GM12874 (cell line): ENCODE measurements around the gene CALN1.

Experiments used
- CTCF ChIP-seq: IDR thresholded peaks from 2 replicates; pipeline ENCODE4 v1.5.1; 2011; ENCODE audit warnings: low read depth, mild to moderate bottlenecking, control low read depth, low read length, moderate library complexity; ENCODE audit not compliant: insufficient read depth

The CALN1 gene

GRCh38 chr7:72092769-72093168 is 319.4 kb downstream of the CALN1 start:
- no peak for TF ChIP-seq CTCF

- no peak for TF ChIP-seq CTCF
These were observed 324.2 kb downstream of the CALN1 start for GRCh38 chr7:72087926-72088325.

- no peak for TF ChIP-seq CTCF
These were observed 331.1 kb downstream of the CALN1 start for GRCh38 chr7:72080865-72081510.

- no peak for TF ChIP-seq CTCF
These were observed 331.8 kb downstream of the CALN1 start for GRCh38 chr7:72080341-72080766.

GRCh38 chr7:72078856-72079255 is 333.3 kb downstream of the CALN1 start:
- no peak for TF ChIP-seq CTCF

GRCh38 chr7:72078301-72078700 is 333.8 kb downstream of the CALN1 start:
- TF ChIP-seq CTCF, result no peak

GRCh38 chr7:72077786-72078185 is 334.4 kb downstream of the CALN1 start:
- no peak for TF ChIP-seq CTCF
